A549 (cell line): ENCODE results near the gene NGLY1.

Experiments used
- CBX2 ChIP-seq: fragments of 200-600 bp; sonication (generic); IDR thresholded peaks from 2 replicates; pipeline ENCODE4 v1.6.1; 2016; ENCODE audit warnings: low read depth, mild to moderate bottlenecking, borderline replicate concordance
- ESRRA ChIP-seq: fragments of 150-350 bp; IDR thresholded peaks from 2 replicates; pipeline ENCODE4 v1.6.1; 2014; ENCODE audit warnings: mild to moderate bottlenecking, low read length, borderline replicate concordance
- HDAC2 ChIP-seq: fragments of 200-600 bp; sonication (generic); IDR thresholded peaks from 2 replicates; pipeline ENCODE4 v1.6.1; 2016
- MYC ChIP-seq: IDR thresholded peaks from 2 replicates; pipeline ENCODE4 v1.6.1; 2012; ENCODE audit warnings: mild to moderate bottlenecking, inconsistent platforms, low read length, improper control_type of control experiment, borderline replicate concordance
- NFE2L2 ChIP-seq: fragments of 150-350 bp; conservative IDR thresholded peaks from 2 replicates; pipeline ENCODE4 v1.6.1; 2014; ENCODE audit warnings: low read length
- POLR2A ChIP-seq: IDR thresholded peaks from 2 replicates; pipeline ENCODE4 v1.6.1; 2012; ENCODE audit warnings: mild to moderate bottlenecking, low read length
- SREBF2 ChIP-seq: fragments of 450-650 bp; IDR thresholded peaks from 2 replicates; pipeline ENCODE4 v1.6.1; 2014; ENCODE audit warnings: mild to moderate bottlenecking, moderate library complexity
- TF ChIP-seq, protein P1 (sequence below): fragments of >200 bp; sonication (Bioruptor Twin); formaldehyde crosslinking; IDR thresholded peaks from 3 replicates; pipeline ENCODE4 v1.5.1; 2016
- TF ChIP-seq, protein P2 (sequence below): fragments of 450-650 bp; IDR thresholded peaks from 2 replicates; pipeline ENCODE4 v1.6.1; 2014; ENCODE audit warnings: antibody characterized with exemption
- TF ChIP-seq, protein P3 (sequence below): IDR thresholded peaks from 2 replicates; pipeline ENCODE4 v1.6.1; 2012
- TF ChIP-seq, protein P4 (sequence below): IDR thresholded peaks from 2 replicates; pipeline ENCODE4 v1.6.1; 2012

DNA sequence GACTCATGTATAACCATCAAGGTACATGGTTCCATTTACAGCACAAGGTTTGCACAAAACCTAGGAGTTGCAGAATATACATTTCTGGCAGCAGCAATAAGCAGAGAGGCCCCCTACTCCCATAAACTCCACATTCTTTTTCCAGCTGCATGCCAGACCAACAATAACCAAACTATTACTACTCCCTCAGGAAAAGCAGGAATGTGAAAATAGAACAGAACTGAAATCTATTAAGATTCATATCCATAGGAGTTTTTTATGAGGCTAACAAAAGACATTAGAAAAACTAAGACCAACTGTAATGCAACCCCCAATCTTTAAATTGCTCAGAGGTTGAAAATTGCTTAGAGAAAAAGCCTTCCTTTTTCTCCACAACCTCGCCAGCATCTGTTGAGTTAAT, 90.9 kb downstream of the NGLY1 start:
- TF ChIP-seq, protein P1, sequence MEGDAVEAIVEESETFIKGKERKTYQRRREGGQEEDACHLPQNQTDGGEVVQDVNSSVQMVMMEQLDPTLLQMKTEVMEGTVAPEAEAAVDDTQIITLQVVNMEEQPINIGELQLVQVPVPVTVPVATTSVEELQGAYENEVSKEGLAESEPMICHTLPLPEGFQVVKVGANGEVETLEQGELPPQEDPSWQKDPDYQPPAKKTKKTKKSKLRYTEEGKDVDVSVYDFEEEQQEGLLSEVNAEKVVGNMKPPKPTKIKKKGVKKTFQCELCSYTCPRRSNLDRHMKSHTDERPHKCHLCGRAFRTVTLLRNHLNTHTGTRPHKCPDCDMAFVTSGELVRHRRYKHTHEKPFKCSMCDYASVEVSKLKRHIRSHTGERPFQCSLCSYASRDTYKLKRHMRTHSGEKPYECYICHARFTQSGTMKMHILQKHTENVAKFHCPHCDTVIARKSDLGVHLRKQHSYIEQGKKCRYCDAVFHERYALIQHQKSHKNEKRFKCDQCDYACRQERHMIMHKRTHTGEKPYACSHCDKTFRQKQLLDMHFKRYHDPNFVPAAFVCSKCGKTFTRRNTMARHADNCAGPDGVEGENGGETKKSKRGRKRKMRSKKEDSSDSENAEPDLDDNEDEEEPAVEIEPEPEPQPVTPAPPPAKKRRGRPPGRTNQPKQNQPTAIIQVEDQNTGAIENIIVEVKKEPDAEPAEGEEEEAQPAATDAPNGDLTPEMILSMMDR: no peak
- no peak for TF ChIP-seq POLR2A
- TF ChIP-seq, protein P2, sequence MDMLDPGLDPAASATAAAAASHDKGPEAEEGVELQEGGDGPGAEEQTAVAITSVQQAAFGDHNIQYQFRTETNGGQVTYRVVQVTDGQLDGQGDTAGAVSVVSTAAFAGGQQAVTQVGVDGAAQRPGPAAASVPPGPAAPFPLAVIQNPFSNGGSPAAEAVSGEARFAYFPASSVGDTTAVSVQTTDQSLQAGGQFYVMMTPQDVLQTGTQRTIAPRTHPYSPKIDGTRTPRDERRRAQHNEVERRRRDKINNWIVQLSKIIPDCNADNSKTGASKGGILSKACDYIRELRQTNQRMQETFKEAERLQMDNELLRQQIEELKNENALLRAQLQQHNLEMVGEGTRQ: no peak
- no peak for TF ChIP-seq ESRRA
- no peak for TF ChIP-seq MYC
- TF ChIP-seq, protein P3, sequence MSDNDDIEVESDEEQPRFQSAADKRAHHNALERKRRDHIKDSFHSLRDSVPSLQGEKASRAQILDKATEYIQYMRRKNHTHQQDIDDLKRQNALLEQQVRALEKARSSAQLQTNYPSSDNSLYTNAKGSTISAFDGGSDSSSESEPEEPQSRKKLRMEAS: no peak
- no peak for TF ChIP-seq NFE2L2
- no peak for TF ChIP-seq CBX2
- no peak for TF ChIP-seq HDAC2
- TF ChIP-seq, protein P4, sequence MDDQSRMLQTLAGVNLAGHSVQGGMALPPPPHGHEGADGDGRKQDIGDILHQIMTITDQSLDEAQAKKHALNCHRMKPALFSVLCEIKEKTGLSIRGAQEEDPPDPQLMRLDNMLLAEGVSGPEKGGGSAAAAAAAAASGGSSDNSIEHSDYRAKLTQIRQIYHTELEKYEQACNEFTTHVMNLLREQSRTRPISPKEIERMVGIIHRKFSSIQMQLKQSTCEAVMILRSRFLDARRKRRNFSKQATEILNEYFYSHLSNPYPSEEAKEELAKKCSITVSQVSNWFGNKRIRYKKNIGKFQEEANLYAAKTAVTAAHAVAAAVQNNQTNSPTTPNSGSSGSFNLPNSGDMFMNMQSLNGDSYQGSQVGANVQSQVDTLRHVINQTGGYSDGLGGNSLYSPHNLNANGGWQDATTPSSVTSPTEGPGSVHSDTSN: no peak
- no peak for TF ChIP-seq SREBF2
